ENCODE data around the gene PGBD2. TPM values are rescaled to one million over a fixed set of nuclear protein-coding genes. Genes with fewer than 3 reads are reported as not detected.

The PGBD2 gene
- total and polyA plus RNA-seq, 2 of the 8 experiments (the other 6 are each of a cell fraction or from before 2014, with no cell fraction given), result 4.5 to 7.7 TPM

DNA sequence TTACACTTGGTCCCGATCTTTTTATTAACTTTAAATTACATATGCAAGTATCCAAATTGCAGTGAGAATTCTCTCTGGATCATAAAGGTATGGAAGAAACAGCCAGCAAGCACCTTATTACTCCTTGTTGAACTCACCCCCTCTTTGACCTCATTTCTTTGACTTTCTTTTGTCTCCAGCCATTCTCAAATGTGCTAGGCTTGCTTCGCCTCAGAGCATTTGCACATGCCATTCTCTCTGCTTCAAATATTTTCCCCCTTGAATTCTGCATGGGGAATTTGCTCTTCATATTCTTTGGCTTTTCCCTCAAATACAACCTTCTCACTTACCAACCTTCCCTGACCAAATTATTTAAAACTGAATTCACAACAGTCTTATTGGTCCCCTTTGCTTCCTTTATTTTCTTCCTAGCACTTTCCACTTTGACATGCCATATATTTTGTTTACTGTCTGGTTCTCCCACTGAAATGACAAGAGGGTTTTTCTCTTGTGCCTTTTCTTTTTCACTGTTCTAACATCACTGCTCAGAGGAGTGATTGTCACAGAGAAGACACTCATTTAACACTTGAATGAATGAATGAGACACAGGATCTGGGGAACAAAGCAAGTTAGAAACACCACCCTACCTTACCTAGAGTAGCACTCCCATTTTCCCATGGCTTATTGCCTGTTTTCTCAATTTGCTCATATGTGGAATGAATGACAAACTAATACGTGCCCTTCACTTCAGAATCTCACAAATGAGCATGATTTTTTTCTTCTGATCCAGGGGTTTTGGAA lies 1.4 kb upstream of the PGBD2 start:
- no peaks in the 10 kb centered on the region for H3K36me3 ChIP-seq (ENCODE audit: control insufficient read depth in 2 of 4, insufficient read depth in 4 of 4, low read length in 3 of 4)
- H2BK15ac ChIP-seq (ENCODE audit: low read length), result no peak overlapping the region
- TF ChIP-seq JUN (IDR thresholded peaks at IDR 0.05; ENCODE audit: low read depth, low read length) (no peak), KDM4A (IDR thresholded peaks at IDR 0.05; ENCODE audit: low read depth, low read length, severe bottlenecking) (no peak), BACH1 (IDR thresholded peaks at IDR 0.05; ENCODE audit: low read length) (no peak), TBP (IDR thresholded peaks at IDR 0.05; ENCODE audit: low read depth, low read length) (no peak)
- DNase-seq (ENCODE audit: low read depth in 1 of 2, low spot score in 2 of 2) (no peak), FAIRE-seq (no peak)
- no peak overlapping the region for H2AK5ac ChIP-seq (ENCODE audit: low read depth, low read length)
- no peak overlapping the region for H3K9ac ChIP-seq (replicated peaks in 1 of 4; ENCODE audit: extremely low read depth in 1 of 4, low read depth in 3 of 4, low read length in 3 of 4)
- no peaks in the 10 kb centered on the region for H3K27me3 ChIP-seq (replicated peaks in 1 of 4; ENCODE audit: control insufficient read depth in 3 of 4, extremely low read depth in 1 of 4, insufficient read depth in 3 of 4, low read length in 3 of 4)
- H3K4me2 ChIP-seq (ENCODE audit: insufficient read depth in 1 of 2, low read depth in 2 of 2, low read length in 2 of 2), result peak overlapping the region; percentile 64 to 82; a peak in 2 of 4 replicates
- H4K91ac ChIP-seq (replicated peaks; ENCODE audit: insufficient read length, low read length), result no peak overlapping the region
- H4K5ac ChIP-seq (ENCODE audit: insufficient read length, low read depth, low read length), result no peak overlapping the region
- H3K9me3 ChIP-seq (ENCODE audit: insufficient read depth in 2 of 2, low read depth in 1 of 2, low read length in 1 of 2), result no peaks in the 10 kb centered on the region
- POLR2A ChIA-PET (ENCODE audit: partially characterized antibody), result interaction anchor here (1.5 to 2.7 kb wide), 3 partner anchors 18 to 45 kb away, joined by 6 to 10 read pairs (median 7); partner anchors contain the start of gene ZNF692
- no peak overlapping the region for H3K56ac ChIP-seq (replicated peaks; ENCODE audit: insufficient read length, low read depth, low read length)
- H3K4me3 ChIP-seq (ENCODE audit: extremely low read depth in 1 of 4, insufficient read depth in 2 of 4, low read depth in 3 of 4, low read length in 4 of 4), result peak overlapping the region in 1 of 4 experiments; percentile 82; a peak in 2 of 8 replicates
- peaks cover 0 to 27% of the 10 kb centered on the region in 2 experiments; a peak in 2 of 4 replicates for H3K79me2 ChIP-seq (ENCODE audit: control insufficient read depth in 1 of 2, insufficient read depth in 2 of 2, low read length in 2 of 2)
- H2BK5ac ChIP-seq (ENCODE audit: low read depth, low read length), result no peak overlapping the region
- peaks cover 6% of the 10 kb centered on the region for H3K23me2 ChIP-seq (ENCODE audit: low read depth, low read length)
- H2BK12ac ChIP-seq (ENCODE audit: low read depth, low read length), result no peak overlapping the region
- H3K14ac ChIP-seq (ENCODE audit: insufficient read length), result no peak overlapping the region
- peak overlapping the region; percentile 28; the same call in 1 of the 2 replicates for H2AFZ ChIP-seq (ENCODE audit: low read length)
- H4K8ac ChIP-seq (ENCODE audit: extremely low read depth, insufficient read depth, low read length), result no peak overlapping the region
- no peak overlapping the region for H3K4ac ChIP-seq (replicated peaks; ENCODE audit: insufficient read length, low read depth, low read length)
- no peaks in the 10 kb centered on the region for H4K20me1 ChIP-seq (replicated peaks in 1 of 2; ENCODE audit: control insufficient read depth in 1 of 2, insufficient read depth in 2 of 2, low read length in 2 of 2)
- no peak overlapping the region for H2BK20ac ChIP-seq (ENCODE audit: low read length)
- no peak overlapping the region for H2BK120ac ChIP-seq (replicated peaks; ENCODE audit: low read depth, low read length)
- CTCF ChIA-PET (ENCODE audit: partially characterized antibody), result interaction anchor here (1.0 to 1.6 kb wide), 3 partner anchors 19 to 65 kb away, joined by 5 to 7 read pairs (median 5); no protein-coding TSS in a partner anchor
- WGBS, 2 experiments (ENCODE audit: extremely low coverage in 1 of 2, insufficient coverage in 1 of 2, insufficient read length in 1 of 2, insufficient replicate concordance in 2 of 2, low coverage in 1 of 2, low lambda C conversion rate in 2 of 2, missing lambda C conversion rate in 1 of 2), result 79% methylated on average over 3 of the region's 3 CpGs; no CpG with 5 or more reads in 1 of the 2 experiments
- H3K79me1 ChIP-seq (ENCODE audit: low read depth, low read length), result 0 out of 2 replicates have a peak, but pooled peaks cover 2% of the 10 kb centered on the region
- H3K18ac ChIP-seq (ENCODE audit: extremely low read depth, low read length), result no peak overlapping the region
- no peak overlapping the region for H3K23ac ChIP-seq (ENCODE audit: insufficient read length)
- H3K27ac ChIP-seq (ENCODE audit: low read depth, low read length), result no peak overlapping the region
- peaks cover 0 to 8% (median 3%) of the 10 kb centered on the region in 4 experiments; a peak in 3 of 7 replicates for H3K4me1 ChIP-seq (replicated peaks in 1 of 4; ENCODE audit: control insufficient read depth in 3 of 4, insufficient read depth in 4 of 4, low read length in 3 of 4)
